HepG2 (cell line): Measurements from ENCODE around the gene URM1. TPM values are rescaled to one million over a fixed set of nuclear protein-coding genes. Genes with fewer than 3 reads are reported as not detected.

Experiments
- AGO1 ChIP-seq: fragments of 200-400 bp; formaldehyde crosslinking; IDR thresholded peaks from 2 replicates; pipeline ENCODE4 v1.6.1; 2017; ENCODE audit warnings: mild to moderate bottlenecking, low read depth, low read length, moderate library complexity; ENCODE audit not compliant: poor library complexity, severe bottlenecking
- ELF3 ChIP-seq: IDR thresholded peaks from 2 replicates; pipeline ENCODE4 v1.6.1; 2016; ENCODE audit warnings: missing genetic modification reagents, missing compliant biosample characterization
- LRRFIP1 ChIP-seq: sonication (generic); formaldehyde crosslinking; conservative IDR thresholded peaks from 2 replicates; pipeline ENCODE4 v1.4.0; 2020; ENCODE audit warnings: missing genetic modification reagents
- MNT ChIP-seq: fragments of 450-650 bp; IDR thresholded peaks from 2 replicates; pipeline ENCODE4 v1.6.1; 2016
- MXI1 ChIP-seq: IDR thresholded peaks from 3 replicates; pipeline ENCODE4 v1.6.1; 2012; ENCODE audit warnings: low read depth, low read length, inconsistent platforms, borderline replicate concordance
- NFIC ChIP-seq: IDR thresholded peaks from 2 replicates; pipeline ENCODE4 v1.6.1; 2012; ENCODE audit warnings: mild to moderate bottlenecking, low read length, inconsistent platforms
- RBFOX2 ChIP-seq: fragments of 200-400 bp; formaldehyde crosslinking; IDR thresholded peaks from 2 replicates; pipeline ENCODE4 v1.6.1; 2017; ENCODE audit warnings: low read depth, mild to moderate bottlenecking, low read length
- SMYD3 ChIP-seq: sonication (generic); formaldehyde crosslinking; IDR thresholded peaks from 2 replicates; pipeline ENCODE4 v1.8.1; 2023; ENCODE audit warnings: mild to moderate bottlenecking, missing genetic modification reagents
- ZBTB7B ChIP-seq: sonication (generic); formaldehyde crosslinking; IDR thresholded peaks from 2 replicates; pipeline ENCODE4 v1.4.0; 2020; ENCODE audit warnings: missing genetic modification reagents
- ZFP37 ChIP-seq: sonication (generic); formaldehyde crosslinking; IDR thresholded peaks from 2 replicates; pipeline ENCODE4 v1.4.0; 2020; ENCODE audit warnings: missing genetic modification reagents, borderline replicate concordance
- ZFP62 ChIP-seq: sonication (generic); formaldehyde crosslinking; IDR thresholded peaks from 2 replicates; pipeline ENCODE4 v1.4.0; 2020; ENCODE audit warnings: missing genetic modification reagents
- ZMYM2 ChIP-seq: sonication (generic); formaldehyde crosslinking; IDR thresholded peaks from 2 replicates; pipeline ENCODE4 v1.8.0; 2022; ENCODE audit warnings: mild to moderate bottlenecking, missing genetic modification reagents
- ZNF136 ChIP-seq: sonication (generic); formaldehyde crosslinking; IDR thresholded peaks from 2 replicates; pipeline ENCODE4 v1.8.1; 2022; ENCODE audit warnings: low read depth, mild to moderate bottlenecking, moderate library complexity, missing genetic modification reagents
- ZNF230 ChIP-seq: sonication (generic); formaldehyde crosslinking; IDR thresholded peaks from 2 replicates; pipeline ENCODE4 v1.4.0; 2020; ENCODE audit warnings: mild to moderate bottlenecking, missing genetic modification reagents
- ZNF251 ChIP-seq: sonication (generic); formaldehyde crosslinking; IDR thresholded peaks from 2 replicates; pipeline ENCODE4 v1.9.0; 2021; ENCODE audit warnings: mild to moderate bottlenecking, missing genetic modification reagents
- ZNF276 ChIP-seq: sonication (generic); formaldehyde crosslinking; IDR thresholded peaks from 2 replicates; pipeline ENCODE4 v1.4.0; 2020; ENCODE audit warnings: mild to moderate bottlenecking, low read depth, missing genetic modification reagents
- ZNF512B ChIP-seq: sonication (generic); formaldehyde crosslinking; IDR thresholded peaks from 2 replicates; pipeline ENCODE4 v1.5.1; 2020; ENCODE audit warnings: missing genetic modification reagents, mild to moderate bottlenecking, borderline replicate concordance
- ZNF614 ChIP-seq: IDR thresholded peaks from 2 replicates; pipeline ENCODE4 v1.6.1; 2018; ENCODE audit warnings: missing biosample characterization, missing genetic modification reagents, inconsistent platforms, borderline replicate concordance
- ZNF784 ChIP-seq: sonication (generic); formaldehyde crosslinking; IDR thresholded peaks from 2 replicates; pipeline ENCODE4 v1.5.1; 2020; ENCODE audit warnings: missing genetic modification reagents, mild to moderate bottlenecking, borderline replicate concordance
- ZNF792 ChIP-seq: IDR thresholded peaks from 2 replicates; pipeline ENCODE4 v1.6.1; 2016
- ZSCAN25 ChIP-seq: sonication (generic); formaldehyde crosslinking; IDR thresholded peaks from 2 replicates; pipeline ENCODE4 v1.8.0; 2022; ENCODE audit warnings: mild to moderate bottlenecking, missing genetic modification reagents
- polyA plus RNA-seq, 8 experiments: library from polyadenylated mRNA; depleted of rRNA in 3 of 8; stranded (reverse) in 7 of 8; unstranded in 1 of 8; fragments of >200 nt; fragmentation: Illumina TruSeq in 4 of 8; extraction: Trizol in 4 of 8; gene quantifications; 2 replicates each; pipeline versions ENCODE4 v1.2.1 to v1.2.3, GENCODE V29; 2011 to 2016; ENCODE audit warnings: low read depth in 4 of 8, missing spikeins in 1 of 8, mixed read lengths in 1 of 8; ENCODE audit not compliant: insufficient read depth in 1 of 8
- total RNA-seq, 5 experiments: library from RNA; depleted of rRNA; stranded (reverse); fragments of >200 nt; fragmentation: Illumina TruSeq; extraction: Trizol; gene quantifications; 2 replicates each; pipeline ENCODE4 v1.2.3, GENCODE V29; 2016; ENCODE audit warnings: low read depth in 1 of 5

URM1 gene
- total and polyA plus RNA-seq, 2 of the 13 experiments (the other 11 are each of a cell fraction or from before 2014, with no cell fraction given) = 37.1 to 41.3 TPM

- TF ChIP-seq MNT (no peak), ELF3 (CRISPR knock-in tag) (peak; percentile 31; the same call in 1 of the 2 replicates), ZMYM2 (CRISPR knock-in tag) (no peak), ZNF512B (CRISPR knock-in tag) (no peak), ZNF784 (CRISPR knock-in tag) (no peak), ZNF614 (CRISPR knock-in tag) (peak; percentile 50; the same call in 1 of the 2 replicates), NFIC (no peak), ZNF792 (no peak), ZSCAN25 (CRISPR knock-in tag) (no peak), RBFOX2 (no peak), ZBTB7B (CRISPR knock-in tag) (0 out of 2 replicates have a peak, but pooled peaks have one; percentile 40), ZNF276 (CRISPR knock-in tag) (no peak), ZFP37 (CRISPR knock-in tag) (no peak), SMYD3 (no peak), MXI1 (peak; percentile 28; the same call in 2 of the 3 replicates), ZNF230 (CRISPR knock-in tag) (no peak), ZFP62 (CRISPR knock-in tag) (no peak), LRRFIP1 (CRISPR knock-in tag) (no peak), ZNF251 (CRISPR knock-in tag) (no peak), ZNF136 (CRISPR knock-in tag) (no peak), AGO1 (peak; percentile 91)
These were observed 9.1 kb upstream of the URM1 start (continued) for GRCh38 chr9:128361986-128362646.
